NAMALWA (cell line): ENCODE data around the gene WDR64.
A peak's percentile ranks its signal among the peaks of the same experiment; 100 is the strongest.

Experiments
- DNase-seq: peaks from one replicate; pipeline ENCODE4 v3.0.0-alpha.2; 2015; ENCODE audit warnings: low spot score

WDR64 gene

GRCh38 chr1:241838897-241839296, 186.8 kb downstream of the WDR64 start:
- no peak for DNase-seq

DNA sequence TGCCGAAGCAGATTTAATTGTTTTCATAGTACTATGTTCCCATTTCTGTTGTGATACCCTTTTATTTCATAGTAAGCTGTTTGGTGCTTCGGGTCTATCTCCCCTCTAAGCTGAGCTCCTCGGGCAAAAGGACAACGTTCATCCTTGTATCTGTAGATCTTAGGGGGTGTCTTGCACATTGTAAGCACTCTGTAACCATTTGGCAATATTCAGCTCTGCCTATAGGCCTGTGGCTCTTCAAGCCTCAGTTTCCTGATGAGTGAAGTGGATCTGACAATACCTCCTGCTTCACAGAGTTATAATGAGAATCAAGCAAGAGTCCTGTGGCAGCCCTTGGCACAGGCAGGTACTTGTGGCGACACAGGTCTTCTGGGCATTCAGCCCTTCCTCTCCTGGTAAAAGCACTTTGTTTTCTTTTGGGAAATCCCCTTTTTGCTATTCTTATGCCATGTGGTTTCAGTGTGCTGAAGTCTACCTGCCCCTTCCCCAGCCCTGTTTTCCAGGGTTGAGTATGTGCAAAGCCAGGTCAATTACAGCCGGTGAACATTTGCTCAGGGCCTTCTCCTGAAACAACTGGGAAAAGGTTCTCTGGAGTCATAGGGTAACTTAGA, 187.4 kb downstream of the WDR64 start:
- DNase-seq = no peak

- DNase-seq = no peak
Observed at GRCh38 chr1:241840164-241840563, 188.1 kb downstream of the WDR64 start.

DNA sequence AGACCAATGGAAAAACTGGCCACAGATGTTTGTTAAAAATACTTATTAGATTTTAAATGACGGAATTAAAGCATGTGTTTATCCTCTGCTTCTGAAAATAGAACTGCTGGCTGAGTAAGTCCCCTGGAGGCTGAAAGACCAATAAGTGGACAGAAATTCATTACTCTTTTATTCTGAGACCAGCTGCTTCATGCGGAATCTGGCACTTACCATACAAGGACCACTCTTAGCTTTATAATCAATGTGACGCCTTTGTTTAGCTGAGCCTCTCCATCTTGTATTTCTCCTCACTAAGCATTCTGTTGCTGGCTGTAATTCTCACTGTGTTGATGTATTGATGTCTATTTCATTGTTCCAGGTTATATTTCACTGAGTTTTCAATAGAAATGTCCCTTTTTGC, 189.6 kb downstream of the WDR64 start:
- no peak for DNase-seq

GRCh38 chr1:241842565-241842964, 190.5 kb downstream of the WDR64 start:
- DNase-seq = no peak

DNA sequence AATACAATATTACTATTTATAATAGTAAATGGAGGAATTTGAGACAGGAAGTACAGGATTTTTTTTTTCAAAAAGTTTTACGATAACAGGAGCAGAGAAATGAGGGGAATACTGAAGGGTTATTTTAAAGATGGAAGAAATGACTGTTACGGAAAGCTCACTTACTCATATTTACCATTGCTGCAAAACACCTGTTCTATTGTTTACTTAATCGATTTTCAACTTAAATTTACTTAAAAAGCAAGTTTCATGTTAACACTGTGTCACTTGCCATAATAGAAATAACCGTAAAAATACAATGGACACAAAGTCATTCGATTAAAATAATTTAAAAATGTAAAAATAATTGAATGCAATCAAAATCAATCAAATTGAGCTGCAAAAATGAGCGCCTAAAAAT, 192.5 kb downstream of the WDR64 start:
- DNase-seq = no peak

GRCh38 chr1:241846375-241846774, 194.3 kb downstream of the WDR64 start:
- DNase-seq = no peak

DNA sequence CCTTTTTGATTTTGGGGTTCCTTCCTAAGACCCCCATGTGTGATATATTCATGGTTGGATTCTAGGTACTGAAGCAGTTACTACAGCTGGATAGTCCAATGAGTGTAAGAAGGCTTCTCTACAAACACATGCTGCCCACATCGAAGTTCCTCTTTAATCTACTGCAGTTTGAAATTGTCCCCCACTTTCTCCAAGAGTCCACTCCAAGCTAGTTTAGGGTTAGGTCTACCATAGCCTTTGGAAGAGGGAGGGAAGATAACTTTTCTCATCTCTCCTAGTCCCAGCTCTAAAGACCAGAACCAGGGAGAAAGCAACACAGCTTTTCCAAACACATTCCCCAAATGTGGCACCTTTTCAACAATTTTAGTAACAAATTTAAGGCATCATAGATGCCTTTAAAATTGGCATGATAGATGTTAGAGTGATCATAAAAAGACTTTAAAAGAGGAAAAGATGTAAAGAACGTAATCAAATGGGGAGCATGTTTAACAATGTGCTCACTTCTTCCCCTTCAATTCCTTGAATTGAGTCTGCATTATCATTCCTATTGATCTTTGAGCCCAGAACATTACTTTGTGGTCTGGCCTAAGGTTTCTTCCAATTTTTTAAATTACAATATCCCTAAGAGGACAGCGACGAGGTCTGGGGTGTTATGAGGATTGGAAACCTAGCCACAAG, 194.9 kb downstream of the WDR64 start:
- no peak for DNase-seq

DNA sequence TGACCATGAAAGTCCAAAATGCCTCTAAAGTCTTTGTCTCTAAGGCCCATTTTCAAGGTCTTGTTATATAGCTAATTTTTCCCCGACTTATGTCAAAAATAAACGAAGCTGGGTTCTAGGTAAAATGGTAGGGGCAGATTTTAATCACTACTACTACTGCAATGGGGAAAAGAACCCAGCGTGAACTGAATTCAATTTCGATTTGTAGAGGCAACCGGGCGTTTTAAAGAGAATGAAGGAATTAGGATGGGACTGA, 195.4 kb downstream of the WDR64 start:
- DNase-seq = no peak

GRCh38 chr1:241847796-241848685, 196.0 kb downstream of the WDR64 start, which contains the start of gene EXO1:
Gene EXO1, plus strand, starts transcription at chr1:241848204. Its CDS starts 2,222 bp downstream, at chr1:241850426.
- peak; percentile 95 for DNase-seq

GRCh38 chr1:241848686-241849344, 196.7 kb downstream of the WDR64 start:
- DNase-seq = peak; percentile 56

- peak; percentile 60 for DNase-seq
Observed at GRCh38 chr1:241849345-241849695, 197.2 kb downstream of the WDR64 start.
